ENCODE results near the gene GPR39.

GPR39 gene

DNA sequence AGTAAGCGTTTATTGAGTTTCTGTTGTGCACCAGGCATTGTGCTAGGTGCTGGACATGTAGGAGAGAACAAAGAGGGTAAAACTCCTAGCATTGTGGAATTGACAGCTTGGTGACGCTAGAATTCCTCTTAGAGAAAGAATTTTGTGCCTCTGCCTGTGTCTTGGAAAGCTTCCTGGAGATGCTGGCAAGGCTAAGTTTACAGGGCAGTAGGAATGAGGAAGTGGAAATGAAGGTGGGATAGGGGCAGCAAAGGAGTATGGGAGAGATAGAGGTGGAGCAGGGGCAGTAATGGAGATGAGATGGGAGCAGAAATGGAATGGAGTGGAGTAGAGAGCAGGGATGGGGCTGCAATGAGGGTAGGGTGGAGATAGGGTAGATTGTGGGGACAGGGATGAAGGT lies 29.8 kb downstream of the GPR39 start:
- no peak for DNase-seq (ENCODE audit: low read depth)

DNA sequence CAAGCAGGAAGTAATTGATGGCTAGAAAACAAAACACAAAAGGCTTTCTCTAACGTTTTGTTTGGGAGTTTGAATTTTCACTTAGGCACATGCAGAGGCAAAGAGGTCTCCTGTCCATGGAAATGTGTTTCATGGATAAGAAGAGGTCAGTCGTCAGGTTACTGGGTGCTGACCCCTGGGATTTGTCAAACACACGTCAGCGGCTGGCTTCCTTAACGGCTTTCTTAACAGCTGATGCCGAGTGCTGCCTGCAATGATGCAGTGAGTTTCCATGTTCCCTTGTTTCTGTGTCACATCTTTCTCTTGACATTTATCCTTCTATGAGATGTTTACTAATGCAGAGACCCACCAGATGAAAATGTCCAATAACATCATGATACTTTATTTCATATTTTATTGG lies 31.7 kb downstream of the GPR39 start:
- no peak for DNase-seq (ENCODE audit: low read depth)

DNA sequence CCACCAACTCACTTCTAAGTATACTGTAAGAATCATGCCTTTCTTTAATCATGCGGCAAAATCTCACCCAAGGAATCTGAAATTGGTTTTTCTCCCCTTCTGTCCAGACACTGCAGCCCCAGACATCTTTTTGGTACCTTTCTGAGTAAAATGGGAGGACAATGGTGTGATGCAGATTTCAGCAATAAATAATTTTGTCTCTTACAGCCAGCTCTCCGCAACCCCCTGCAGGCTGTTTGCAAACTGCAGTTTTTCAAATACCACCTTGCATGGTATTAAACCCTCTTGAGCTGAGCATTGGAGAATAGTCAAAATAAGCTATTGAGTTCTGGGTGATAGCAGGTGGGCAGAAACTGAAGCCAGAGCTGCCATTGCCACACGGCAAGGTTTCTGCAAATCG lies 32.2 kb downstream of the GPR39 start:
- no peak for DNase-seq (ENCODE audit: low read depth)

DNA sequence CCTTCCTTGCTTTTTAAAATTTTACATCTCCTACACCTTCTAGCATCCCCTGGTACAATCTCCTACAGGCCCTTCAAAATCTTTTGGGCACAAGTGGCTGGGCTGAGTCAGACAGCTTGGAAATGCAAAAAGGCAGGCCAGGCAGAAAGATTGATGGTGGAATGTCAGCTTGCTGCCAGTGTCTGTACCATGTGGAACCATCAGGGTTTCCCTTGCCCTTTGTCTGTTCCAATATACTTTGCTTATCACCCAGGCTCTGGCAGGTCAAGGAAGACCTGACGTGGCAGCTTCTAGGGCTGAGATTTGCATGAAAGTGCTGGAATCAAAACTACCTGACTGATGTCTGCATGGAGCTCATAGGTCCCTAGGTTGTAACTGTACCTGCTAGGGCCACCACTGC lies 33.3 kb downstream of the GPR39 start:
- no peak for DNase-seq (ENCODE audit: low read depth)

DNA sequence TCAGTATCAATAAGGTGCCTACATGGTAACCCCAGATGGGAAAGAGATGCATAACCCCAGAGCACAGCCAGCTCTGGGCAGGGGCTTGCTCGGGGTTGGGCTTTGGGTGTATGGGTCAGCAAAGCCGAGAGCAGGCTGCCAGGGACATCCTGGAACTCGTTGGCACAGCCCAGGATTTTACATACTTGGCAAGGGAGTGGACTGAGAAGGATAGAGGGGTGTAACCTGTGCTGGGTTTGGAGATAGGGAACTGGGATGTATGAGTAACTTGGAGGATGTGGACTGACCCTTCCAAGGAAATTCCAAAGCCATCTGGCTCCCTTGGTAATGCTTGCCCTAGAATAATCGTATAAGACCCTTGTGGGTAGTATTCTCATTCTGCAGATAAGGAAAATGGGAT lies 44.2 kb downstream of the GPR39 start:
- no peak for DNase-seq (ENCODE audit: low read depth)

DNA sequence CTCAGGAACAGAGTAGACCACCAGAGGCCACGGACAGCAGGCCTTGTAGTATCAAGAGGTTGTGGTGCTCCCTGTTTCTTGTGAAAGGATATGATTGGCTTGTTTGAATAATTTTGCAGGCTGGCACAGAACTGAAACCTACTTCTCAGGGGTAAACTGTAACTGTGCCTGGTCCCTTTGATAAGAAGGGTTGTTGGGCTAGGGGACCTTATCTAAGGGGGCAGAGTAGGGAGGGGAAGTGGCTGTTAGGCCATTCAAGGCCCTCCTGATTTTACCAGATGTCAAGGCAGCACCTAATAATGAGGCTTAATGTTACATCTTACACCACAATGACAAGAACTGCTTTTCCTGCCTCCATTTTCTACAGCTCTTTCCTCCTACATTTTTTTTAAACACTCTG lies 45.6 kb downstream of the GPR39 start:
- DNase-seq (ENCODE audit: low read depth), result no peak

DNA sequence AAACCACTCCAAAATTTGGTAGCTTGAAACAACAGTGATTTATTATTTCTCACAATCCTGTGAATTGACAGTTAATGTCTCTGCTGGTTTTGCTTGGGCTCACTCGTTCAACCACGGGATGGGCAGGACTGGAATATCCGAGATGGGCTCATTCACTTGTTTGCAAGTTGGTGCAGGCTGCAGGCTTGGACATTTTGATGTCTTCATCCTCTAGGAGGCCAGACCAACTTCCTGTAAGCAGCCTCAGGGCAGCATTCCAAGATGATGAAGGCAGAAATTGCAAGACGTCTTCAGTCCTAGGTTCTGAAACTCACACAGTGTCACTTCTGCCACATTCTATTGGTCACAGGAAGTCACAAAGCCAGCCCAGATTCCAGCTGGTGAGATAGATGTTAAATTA lies 47.1 kb downstream of the GPR39 start:
- no peak for DNase-seq (ENCODE audit: low read depth)

DNA sequence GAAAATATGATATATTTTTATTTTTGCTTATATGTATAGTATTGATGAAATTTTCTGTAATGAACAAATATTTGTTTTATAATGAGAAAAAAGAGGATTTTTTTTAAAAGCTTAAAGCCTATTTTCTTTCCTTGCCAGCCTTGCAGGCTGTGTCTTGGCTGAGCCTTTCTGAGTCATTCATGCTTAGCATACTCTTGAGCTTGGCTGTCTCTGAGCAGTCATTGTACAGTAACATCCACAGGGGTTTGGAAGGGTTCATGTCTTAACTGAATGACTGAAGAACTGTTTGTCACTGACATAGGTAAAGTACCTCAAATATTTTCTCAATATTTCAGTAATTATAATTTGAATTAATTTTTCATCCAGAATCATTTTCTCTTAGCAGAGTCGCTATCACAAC lies 49.3 kb downstream of the GPR39 start:
- DNase-seq (ENCODE audit: low read depth), result no peak

DNA sequence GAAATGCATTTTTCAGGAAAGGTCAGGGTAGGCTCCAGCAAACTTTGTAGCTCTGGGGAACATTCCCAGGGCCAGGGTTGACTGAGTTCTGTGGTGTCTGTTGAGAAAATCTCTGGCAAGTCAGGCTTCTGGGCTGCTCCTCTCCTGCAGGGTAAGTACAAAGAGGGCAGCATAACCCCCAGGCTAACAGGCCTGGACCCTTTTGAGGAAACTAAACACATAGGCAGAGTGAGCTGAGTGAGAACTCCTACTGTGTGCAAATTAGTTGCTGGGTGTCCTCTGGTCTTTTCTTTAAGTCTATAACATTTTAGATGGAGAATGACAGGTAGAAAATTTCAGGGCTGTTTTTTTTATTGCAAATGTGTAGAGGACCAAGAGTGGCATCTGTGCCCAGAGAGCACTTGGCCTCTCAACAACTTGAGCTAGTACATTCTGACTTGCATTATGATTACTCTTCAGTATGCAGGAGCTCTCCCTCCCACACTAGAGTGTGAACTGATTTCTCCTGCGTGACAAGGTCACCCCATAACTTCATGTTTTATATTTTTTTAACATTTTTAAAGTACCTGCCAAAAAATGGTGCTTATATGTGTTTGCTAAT lies 49.9 kb downstream of the GPR39 start:
- no peak for DNase-seq (ENCODE audit: low read depth)

DNA sequence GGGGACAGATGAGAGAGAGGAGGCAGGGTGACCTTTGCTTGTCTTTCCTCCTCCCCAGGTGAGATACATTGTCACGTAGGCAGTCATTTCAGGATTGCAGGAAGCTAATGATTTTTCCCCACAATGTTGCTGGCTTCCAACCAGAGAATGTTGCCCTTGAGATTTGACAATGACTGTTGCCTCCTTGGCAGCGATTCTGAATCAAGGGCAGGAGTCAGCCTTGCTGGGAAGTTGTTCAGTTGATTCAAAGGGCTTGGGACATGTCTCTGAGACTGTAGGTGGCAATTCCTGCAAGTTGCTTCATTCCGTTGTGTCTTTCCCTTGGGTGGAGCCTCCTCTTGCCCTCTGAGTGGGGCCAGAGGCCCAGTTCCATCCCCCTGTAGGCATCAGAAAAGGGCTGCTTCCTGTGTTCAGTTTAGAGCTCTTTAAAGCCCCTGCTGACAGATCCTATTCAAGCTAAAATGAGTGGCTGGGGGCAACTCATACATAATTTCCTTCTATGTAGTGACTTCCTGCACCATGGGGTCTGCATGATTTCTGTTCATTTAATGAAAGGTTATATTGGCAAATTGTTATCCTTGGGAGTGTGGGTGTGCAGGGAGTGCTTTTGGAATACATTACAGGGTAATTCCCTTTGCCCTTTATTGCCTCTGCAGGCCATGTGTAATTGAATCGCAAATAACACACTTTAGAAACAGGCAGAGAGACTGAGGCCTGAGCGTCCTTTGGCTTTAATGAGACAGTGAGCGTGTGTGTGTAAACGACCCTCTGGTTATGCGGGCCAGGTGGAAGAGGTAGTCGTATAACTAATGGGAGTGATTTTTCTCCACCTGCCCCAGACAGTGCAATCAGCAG lies 52.4 kb downstream of the GPR39 start:
- DNase-seq (ENCODE audit: low read depth), result no peak

DNA sequence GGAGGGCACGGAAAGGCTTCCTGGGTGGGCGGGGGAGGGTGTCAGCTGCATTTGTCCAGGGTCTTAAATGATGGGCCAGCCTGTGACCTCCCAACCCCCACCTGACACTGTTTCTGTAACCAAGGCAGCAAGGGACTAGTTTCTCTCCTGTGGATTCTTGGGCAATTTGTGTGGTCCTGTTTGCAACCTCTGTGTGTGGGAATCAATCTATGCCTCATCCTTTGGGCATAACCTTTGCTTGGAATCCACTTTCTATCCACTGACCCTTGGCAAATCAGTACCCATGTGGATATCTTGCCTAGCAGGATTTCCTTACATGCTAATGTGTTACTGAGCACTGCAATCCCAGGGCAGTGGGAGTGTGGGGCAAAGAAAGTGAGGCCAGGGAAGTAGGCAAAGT lies 54.1 kb downstream of the GPR39 start:
- DNase-seq (ENCODE audit: low read depth), result no peak

DNA sequence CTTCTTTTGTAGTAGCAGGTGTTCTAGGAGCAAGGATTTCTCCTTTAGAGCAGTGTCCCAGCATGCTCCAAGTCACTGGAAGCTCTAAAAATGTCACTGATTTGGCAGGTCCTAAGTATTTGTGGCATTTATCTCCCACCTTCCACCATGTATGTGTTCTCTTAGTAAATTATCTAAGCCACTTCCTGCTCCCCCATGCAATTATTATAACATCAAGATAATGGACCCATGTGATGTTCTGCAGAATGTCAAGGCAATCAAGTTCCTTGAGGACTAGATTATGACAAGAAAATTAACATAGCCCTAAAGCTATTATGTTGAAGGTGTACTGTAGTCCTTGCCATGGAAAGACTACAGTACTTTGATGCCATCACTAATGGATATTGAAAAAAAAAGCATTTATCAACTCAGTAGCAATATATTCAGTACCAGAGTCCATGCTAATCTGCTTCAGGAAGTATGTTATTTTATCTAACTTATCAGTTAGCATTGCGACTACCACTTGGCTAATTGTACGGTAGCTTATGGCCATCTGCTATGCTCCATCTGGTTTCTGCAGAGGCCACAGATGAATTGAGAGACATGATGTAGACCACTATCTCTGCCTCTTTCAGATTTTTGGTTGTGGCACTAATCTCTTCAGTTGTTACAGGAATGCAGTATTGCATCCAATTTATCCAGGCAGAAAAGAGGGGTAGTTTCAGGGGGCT lies 56.7 kb downstream of the GPR39 start:
- no peak for DNase-seq (ENCODE audit: low read depth)

DNA sequence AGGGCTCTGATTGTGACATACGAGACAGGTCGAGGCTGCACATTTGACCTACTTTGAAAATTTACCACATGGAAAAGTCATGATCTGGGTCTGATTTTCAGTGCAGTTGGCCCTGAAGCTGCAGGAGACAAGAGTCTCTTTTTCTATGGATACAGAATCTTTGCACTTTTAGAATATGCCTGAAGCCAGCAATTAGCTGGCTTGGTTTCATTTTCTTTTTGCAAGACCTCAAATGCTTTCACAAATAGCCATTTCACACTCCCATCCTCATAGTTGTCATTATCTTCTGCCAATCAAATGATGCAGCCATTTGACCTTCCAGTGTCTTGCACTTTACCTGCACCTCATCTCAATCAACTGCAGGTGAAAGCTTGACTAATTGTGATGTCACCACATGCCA lies 59.0 kb downstream of the GPR39 start:
- DNase-seq (ENCODE audit: low read depth), result no peak

DNA sequence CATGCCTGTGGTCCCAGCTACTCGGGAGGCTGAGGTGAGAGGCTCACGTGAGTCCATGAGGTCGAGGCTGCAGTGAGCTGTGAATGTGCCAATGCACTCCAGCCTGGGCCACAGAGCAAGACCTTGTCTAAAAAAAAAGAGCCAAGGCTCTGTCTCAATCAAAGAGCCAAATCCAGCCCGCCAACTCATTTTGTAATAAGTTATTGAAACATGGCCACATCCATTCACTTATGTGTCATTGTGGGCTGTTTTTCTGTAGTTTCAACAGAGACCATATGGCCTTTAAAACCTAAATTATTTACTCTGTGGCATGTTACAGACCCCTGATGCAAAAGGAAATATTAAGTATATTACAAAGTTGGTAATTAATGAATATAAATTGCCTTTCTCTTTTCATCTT lies 60.8 kb downstream of the GPR39 start:
- DNase-seq (ENCODE audit: low read depth), result no peak

DNA sequence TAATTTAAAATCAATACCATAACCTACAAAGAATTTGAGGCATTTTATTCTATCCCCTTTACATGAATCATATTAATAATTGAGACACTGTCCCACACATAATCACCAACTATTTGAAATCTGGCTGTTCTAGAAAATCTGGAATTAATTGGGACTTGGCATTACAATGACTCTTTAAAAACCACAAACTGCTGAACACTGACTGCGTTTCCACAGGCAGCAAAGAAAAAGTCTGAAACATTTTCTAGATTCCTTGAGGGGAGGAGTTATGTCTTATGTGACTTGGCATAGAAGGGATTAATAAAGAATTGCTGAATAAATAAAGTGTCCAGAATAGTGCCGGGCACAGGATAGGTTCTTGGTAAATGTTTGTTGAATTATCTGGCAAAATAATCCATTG lies 61.4 kb downstream of the GPR39 start:
- DNase-seq (ENCODE audit: low read depth), result no peak

DNA sequence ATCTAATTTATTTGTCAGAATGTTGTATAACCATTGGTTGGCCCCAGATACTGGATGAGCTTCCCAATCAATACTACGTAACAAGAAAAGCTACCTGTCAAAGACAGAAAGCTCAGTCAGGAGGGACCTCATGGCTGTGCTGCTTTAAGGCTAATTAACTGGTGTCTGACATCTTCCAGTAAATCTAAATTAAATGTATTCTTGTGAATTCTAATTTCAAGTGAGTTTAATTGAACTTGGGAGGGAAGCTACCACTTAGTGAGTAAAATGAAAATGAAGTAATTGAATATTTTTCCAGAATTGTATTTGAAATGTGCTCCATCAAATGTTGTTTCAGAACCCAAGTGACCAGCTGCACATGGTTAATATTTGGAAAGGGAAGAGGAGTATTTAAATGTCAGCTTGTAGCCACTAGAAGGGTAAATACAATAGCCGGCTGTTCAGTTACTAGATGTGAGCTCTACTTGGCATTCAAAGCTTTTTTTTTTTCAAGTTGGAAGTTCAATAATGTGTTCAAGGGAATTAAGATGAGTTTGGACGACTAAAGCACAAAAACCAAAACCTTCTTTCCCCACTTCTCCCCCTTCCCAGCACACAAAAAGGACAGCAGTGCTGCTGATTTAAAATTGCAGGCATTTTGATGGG lies 62.0 kb downstream of the GPR39 start:
- no peak for DNase-seq (ENCODE audit: low read depth)

DNA sequence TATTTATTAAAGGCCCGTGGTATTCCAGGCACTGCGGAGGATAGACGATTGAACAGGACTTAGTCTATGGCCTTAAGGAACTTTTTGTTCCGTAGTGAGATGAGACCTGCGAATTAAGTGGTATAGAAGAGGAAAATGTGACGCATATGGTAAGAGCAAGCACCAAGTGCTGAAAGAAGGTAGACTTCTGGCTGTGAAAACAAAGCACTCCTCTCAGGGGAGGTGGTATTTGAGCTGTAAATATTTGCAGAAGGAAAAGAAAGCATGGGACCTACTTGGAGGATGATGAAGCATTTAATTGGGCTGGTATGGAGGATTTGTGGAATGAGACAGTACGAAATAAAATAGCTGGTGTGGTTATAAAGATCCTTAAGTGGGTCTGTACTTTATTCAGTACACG lies 62.5 kb downstream of the GPR39 start:
- no peak for DNase-seq (ENCODE audit: low read depth)

DNA sequence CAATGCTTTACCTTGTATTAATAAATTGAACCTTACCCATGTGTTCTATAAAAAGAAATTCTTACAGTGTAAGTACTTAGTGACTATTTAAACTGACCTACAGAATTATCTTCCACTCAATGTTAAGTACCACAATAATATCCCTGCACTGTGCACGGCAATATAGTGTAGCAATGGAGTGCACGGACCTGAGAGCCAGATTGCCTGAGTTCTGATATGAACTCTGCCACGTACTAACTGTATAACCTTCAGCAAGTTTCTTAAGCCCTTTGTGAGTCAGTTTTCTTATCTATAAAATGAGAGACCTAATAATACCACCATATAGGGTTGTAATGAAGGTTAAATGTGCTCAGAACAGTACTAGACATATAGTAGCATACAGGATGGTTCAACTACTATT lies 66.2 kb downstream of the GPR39 start:
- DNase-seq (ENCODE audit: low read depth), result no peak

DNA sequence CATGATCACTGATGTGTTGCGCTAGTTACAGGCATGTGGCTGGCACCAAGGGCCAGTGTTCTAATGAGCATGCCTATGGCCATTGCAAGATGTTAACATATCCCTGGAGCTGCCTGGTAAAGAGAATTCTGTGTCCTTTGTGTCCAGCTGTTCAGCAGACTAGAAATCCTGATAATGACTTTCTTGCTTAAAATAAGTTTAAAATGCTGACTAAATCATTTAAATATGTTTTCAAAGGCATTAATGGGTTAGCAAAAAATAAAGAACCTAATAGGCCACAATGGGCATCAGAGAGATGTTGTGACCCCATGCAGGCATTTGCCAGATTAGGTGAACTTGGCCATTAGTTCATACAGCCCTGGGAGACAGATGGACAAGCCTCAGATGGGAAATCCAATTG lies 67.5 kb downstream of the GPR39 start:
- no peak for DNase-seq (ENCODE audit: low read depth)

DNA sequence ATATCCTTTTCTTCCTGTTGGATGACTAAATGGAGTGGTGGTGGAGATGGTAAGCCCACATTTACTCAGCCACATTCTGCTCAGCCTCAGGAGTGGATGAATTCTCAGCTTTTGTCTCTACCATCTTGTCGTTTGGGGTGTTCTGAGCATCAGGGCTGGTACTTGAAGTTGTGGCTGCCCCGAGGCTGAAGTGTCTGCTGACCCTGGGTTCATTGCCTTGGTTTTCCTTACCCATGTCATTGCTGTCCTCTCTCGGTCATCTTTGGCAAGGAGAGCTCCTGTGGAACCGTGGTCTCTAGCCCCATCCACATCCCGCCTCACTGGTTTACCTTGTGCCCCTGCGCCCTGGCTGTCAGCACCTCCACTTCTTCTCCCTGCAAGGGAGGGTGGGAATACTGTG lies 71.9 kb downstream of the GPR39 start:
- DNase-seq (ENCODE audit: low read depth), result no peak

DNA sequence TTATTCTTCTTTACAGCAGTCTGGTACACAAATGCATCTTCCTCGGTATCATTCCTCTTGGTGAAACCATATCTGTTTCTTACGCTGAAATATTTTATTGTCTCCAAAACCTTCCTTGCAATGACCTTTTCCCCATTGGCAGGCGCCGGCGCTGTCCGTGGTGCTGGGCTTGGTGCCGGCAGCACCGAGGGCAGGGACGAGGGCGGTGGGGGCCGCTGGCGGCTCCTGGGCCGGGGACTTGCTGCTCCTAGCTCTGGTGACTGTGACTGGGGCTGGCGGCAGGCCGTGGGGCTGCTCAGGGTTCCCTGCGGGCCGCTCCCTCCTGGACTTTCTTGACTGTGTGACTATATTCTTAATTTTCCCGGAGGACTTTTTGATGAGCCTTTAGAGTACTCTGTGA lies 72.5 kb downstream of the GPR39 start:
- no peak for DNase-seq (ENCODE audit: low read depth)

DNA sequence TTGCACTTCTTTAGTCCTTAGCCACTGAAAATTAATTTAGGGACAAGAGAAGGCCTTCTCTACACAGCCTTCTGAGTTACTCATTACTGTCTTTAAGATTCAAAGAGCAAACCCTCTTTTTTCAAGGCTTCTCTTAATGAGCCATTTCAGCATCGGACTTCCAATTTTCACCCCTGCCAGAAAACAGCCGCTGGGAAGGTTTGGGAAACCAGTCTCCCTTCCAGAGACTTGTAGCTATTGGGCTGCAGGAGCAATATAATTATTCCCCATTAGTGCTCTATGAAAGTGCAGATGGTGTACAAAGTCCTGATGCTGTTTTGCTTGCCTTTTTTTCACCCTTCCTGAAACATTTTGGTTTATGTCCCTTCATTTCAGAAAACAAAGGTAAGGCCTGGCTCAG lies 79.3 kb downstream of the GPR39 start:
- DNase-seq (ENCODE audit: low read depth), result no peak

DNA sequence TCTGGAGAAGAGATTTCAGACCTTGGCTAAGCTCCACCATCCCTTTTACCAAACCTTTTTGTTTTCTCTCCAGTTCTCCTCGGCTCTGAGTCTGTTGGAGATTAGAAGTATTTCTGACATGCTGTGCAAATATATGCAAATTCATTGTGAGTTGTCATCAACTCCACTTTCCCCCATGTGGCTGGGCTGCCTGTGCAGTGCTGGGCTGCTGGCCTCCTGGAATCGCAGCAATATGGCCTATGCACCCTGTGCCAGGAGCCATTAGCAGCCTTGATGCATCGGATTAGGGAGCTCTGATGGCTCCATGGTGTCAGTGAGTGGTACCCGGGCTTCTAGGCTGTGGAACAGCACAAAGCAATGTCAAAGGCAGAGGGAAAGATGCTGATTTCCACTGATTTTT lies 80.0 kb downstream of the GPR39 start:
- no peak for DNase-seq (ENCODE audit: low read depth)
